WTC11 (cell line): ENCODE measurements around the gene GPR18. TPM values are rescaled to one million over a fixed set of nuclear protein-coding genes. Genes with fewer than 3 reads are reported as not detected.

Source experiments
- ATAC-seq: fragments of 200-7000 bp; cut with Tn5 transposase; 2 replicates; pipeline ENCODE4 v1.10.0; 2021; ENCODE audit warnings: mild to moderate bottlenecking, moderate library complexity
- CTCF ChIA-PET: fragments of 300-600 bp; sonication (Branson Sonifier 250); formaldehyde crosslinking; loops from one replicate; lab custom pipeline; 2021; ENCODE audit warnings: antibody characterized with exemption; lab: Charles Lee
- POLR2A ChIA-PET: fragments of 350-600 bp; sonication (Branson Sonifier 250); formaldehyde crosslinking; loops from one replicate; lab custom pipeline; 2021; ENCODE audit warnings: antibody characterized with exemption; lab: Charles Lee
- DNase-seq: peaks from one replicate; pipeline ENCODE4 v3.0.0; 2021; ENCODE audit warnings: low spot score
- H3K27ac Mint-ChIP-seq: 2 replicates; pipeline ENCODE4 v1.8.0; 2021; ENCODE audit warnings: mixed read lengths
- H3K27me3 Mint-ChIP-seq: 2 replicates; pipeline ENCODE4 v1.8.0; 2021; ENCODE audit warnings: low read depth, mild to moderate bottlenecking, moderate library complexity, mixed read lengths
- H3K36me3 Mint-ChIP-seq: 2 replicates; pipeline ENCODE4 v1.8.0; 2021; ENCODE audit warnings: mixed read lengths
- H3K4me1 Mint-ChIP-seq: 2 replicates; pipeline ENCODE4 v1.8.0; 2022; ENCODE audit warnings: mixed read lengths
- H3K4me3 Mint-ChIP-seq: 2 replicates; pipeline ENCODE4 v1.8.0; 2021; ENCODE audit warnings: mild to moderate bottlenecking, moderate library complexity, mixed read lengths
- H3K9me3 Mint-ChIP-seq: 2 replicates; pipeline ENCODE4 v1.8.0; 2021; ENCODE audit warnings: mixed read lengths
- EMX1 ChIP-seq: fragments of 250-450 bp; sonication (Bioruptor Pico); IDR thresholded peaks from 2 replicates; pipeline ENCODE4 v1.8.0; 2021; ENCODE audit warnings: mild to moderate bottlenecking
- ESRRA ChIP-seq: sonication (generic); formaldehyde crosslinking; IDR thresholded peaks from 2 replicates; pipeline ENCODE4 v1.8.1; 2022; ENCODE audit warnings: mild to moderate bottlenecking, missing genetic modification reagents, borderline replicate concordance
- FOXK1 ChIP-seq: sonication (generic); formaldehyde crosslinking; IDR thresholded peaks from 2 replicates; pipeline ENCODE4 v1.8.0; 2022; ENCODE audit warnings: mild to moderate bottlenecking, moderate library complexity, missing genetic modification reagents
- NR1H2 ChIP-seq: sonication (generic); formaldehyde crosslinking; IDR thresholded peaks from 2 replicates; pipeline ENCODE4 v1.9.0; 2021; ENCODE audit warnings: mild to moderate bottlenecking, moderate library complexity, missing genetic modification reagents
- OVOL2 ChIP-seq: fragments of 250-450 bp; sonication (Bioruptor Pico); IDR thresholded peaks from 2 replicates; pipeline ENCODE4 v1.9.0; 2021; ENCODE audit warnings: mild to moderate bottlenecking, borderline replicate concordance
- PRDM15 ChIP-seq: sonication (generic); formaldehyde crosslinking; IDR thresholded peaks from 2 replicates; pipeline ENCODE4 v1.8.0; 2022; ENCODE audit warnings: missing genetic modification reagents
- SMAD3 ChIP-seq: sonication (generic); formaldehyde crosslinking; IDR thresholded peaks from 2 replicates; pipeline ENCODE4 v1.8.0; 2022; ENCODE audit warnings: missing genetic modification reagents, mild to moderate bottlenecking, borderline replicate concordance
- ZNF281 ChIP-seq: sonication (generic); formaldehyde crosslinking; IDR thresholded peaks from 2 replicates; pipeline ENCODE4 v1.8.0; 2023; ENCODE audit warnings: mild to moderate bottlenecking, missing genetic modification reagents
- ZNF532 ChIP-seq: fragments of 250-450 bp; sonication (Bioruptor Pico); IDR thresholded peaks from 2 replicates; pipeline ENCODE4 v1.9.0; 2021; ENCODE audit warnings: mild to moderate bottlenecking, borderline replicate concordance
- ZNF671 ChIP-seq: fragments of 250-450 bp; sonication (Bioruptor Pico); IDR thresholded peaks from 2 replicates; pipeline ENCODE4 v1.8.0; 2021; ENCODE audit warnings: mild to moderate bottlenecking
- total RNA-seq: library from RNA; stranded (reverse); gene quantifications from 3 replicates; pipeline ENCODE4 v1.2.3, GENCODE V29; 2021
- TF ChIP-seq, protein P1 (sequence below): sonication (generic); formaldehyde crosslinking; IDR thresholded peaks from 2 replicates; pipeline ENCODE4 v1.8.1; 2023; ENCODE audit warnings: mild to moderate bottlenecking, missing genetic modification reagents

GPR18 gene
- total RNA-seq, 1 experiment from 2014 or later: 0.09 TPM

DNA sequence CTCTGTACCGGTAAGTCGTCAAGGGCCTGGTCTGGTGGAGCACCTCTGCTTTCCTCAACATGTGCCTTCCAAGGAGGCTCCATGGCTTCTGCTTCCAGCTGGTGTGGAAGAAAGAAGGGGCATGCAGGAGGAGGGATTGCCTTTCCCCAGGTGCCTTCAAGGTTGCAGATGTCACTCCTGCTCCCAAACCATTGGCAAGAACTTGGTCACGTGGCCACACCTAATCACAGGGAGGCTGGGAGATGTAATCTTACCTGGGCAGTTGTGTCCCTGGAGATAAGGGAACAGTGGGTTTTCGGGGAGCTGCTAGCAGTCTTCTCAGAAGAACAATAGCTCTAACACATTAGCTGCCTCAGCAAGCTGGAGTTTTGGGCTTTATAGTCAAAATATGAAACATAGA is 9.7 kb upstream of the GPR18 start (continued):
- no peak for TF ChIP-seq PRDM15 (CRISPR knock-in tag)
- TF ChIP-seq SMAD3 (CRISPR knock-in tag): no peak
- no peak for TF ChIP-seq OVOL2 (CRISPR knock-in tag)
- TF ChIP-seq, protein P1, sequence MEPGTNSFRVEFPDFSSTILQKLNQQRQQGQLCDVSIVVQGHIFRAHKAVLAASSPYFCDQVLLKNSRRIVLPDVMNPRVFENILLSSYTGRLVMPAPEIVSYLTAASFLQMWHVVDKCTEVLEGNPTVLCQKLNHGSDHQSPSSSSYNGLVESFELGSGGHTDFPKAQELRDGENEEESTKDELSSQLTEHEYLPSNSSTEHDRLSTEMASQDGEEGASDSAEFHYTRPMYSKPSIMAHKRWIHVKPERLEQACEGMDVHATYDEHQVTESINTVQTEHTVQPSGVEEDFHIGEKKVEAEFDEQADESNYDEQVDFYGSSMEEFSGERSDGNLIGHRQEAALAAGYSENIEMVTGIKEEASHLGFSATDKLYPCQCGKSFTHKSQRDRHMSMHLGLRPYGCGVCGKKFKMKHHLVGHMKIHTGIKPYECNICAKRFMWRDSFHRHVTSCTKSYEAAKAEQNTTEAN (CRISPR knock-in tag): no peak

DNA sequence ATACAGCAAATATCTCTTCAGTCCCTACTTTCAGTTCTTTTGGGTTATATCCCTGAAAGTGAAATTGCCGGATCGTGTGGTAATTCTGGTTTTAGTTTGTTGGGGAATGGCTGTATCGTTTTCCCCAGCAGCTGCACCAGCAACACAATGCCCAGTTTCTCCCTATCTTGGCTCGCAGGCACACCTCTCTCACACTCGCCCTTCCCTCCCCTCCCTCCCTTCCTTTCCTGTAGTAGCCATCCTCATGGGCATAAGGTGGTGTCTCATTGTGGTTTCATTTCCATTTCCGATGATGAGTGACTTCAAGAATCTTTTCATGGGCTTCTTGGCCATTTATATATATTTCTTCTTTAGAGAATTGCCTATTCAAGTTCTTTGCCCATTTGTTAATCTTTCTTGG is 8.6 kb upstream of the GPR18 start:
- Mint-ChIP-seq H3K9me3 (peaks cover under 1% of the 10 kb centered on the region; the same call in 1 of the 2 replicates), H3K4me3 (no peak overlapping the region), H3K27ac (no peak overlapping the region), H3K4me1 (peaks cover 12% of the 10 kb centered on the region), H3K27me3 (no peaks in the 10 kb centered on the region), H3K36me3 (peaks cover under 1% of the 10 kb centered on the region; the same call in 1 of the 2 replicates)
- DNase-seq (no peak), ATAC-seq (no peak)
- ChIA-PET POLR2A (no interaction called here), CTCF (interaction anchor here (1.1 to 4.8 kb wide), 7 partner anchors 9 to 128 kb away, joined by 3 to 74 read pairs (median 8); partner anchors contain the start of gene UBAC2)
- TF ChIP-seq ZNF532 (CRISPR knock-in tag): no peak
- TF ChIP-seq ZNF281 (CRISPR knock-in tag): no peak
- no peak for TF ChIP-seq ESRRA (CRISPR knock-in tag)
- no peak for TF ChIP-seq FOXK1 (CRISPR knock-in tag)
- no peak for TF ChIP-seq ZNF671 (CRISPR knock-in tag)
- no peak for TF ChIP-seq EMX1 (CRISPR knock-in tag)
- no peak for TF ChIP-seq NR1H2
